Thymus (tissue), 11 donors: ENCODE results near the gene FAM237B. TPM values are rescaled to one million over a fixed set of nuclear protein-coding genes. Genes with fewer than 3 reads are reported as not detected.

Source experiments
- DNase-seq, 9 donors: peaks; one replicate each; pipeline ENCODE4 v3.0.0-alpha.2; 2013; ENCODE audit warnings: low spot score in 9 of 9, low read depth in 6 of 9, missing footprints in 1 of 9
- H3K27ac ChIP-seq, 2 donors: one replicate each; pipeline ENCODE4 v1.5.1; 2013; ENCODE audit warnings: control low read depth in 1 of 2, low read depth in 1 of 2, low read length in 1 of 2, mild to moderate bottlenecking in 1 of 2, moderate library complexity in 1 of 2
- H3K27me3 ChIP-seq, 2 donors: one replicate each; pipeline ENCODE4 v1.5.1; 2013; ENCODE audit warnings: low read length in 1 of 2; ENCODE audit not compliant: control insufficient read depth in 2 of 2, insufficient read depth in 1 of 2
- H3K36me3 ChIP-seq, 2 donors: one replicate each; pipeline ENCODE4 v1.5.1; 2013; ENCODE audit warnings: low read length in 1 of 2, mild to moderate bottlenecking in 1 of 2, moderate library complexity in 1 of 2; ENCODE audit not compliant: control insufficient read depth in 2 of 2, insufficient read depth in 2 of 2
- H3K4me1 ChIP-seq, 2 donors: one replicate each; pipeline ENCODE4 v1.5.1; 2013; ENCODE audit warnings: low read length in 2 of 2; ENCODE audit not compliant: control insufficient read depth in 2 of 2, insufficient read depth in 2 of 2
- H3K4me3 ChIP-seq, 2 donors: one replicate each; pipeline ENCODE4 v1.5.1; 2013; ENCODE audit warnings: low read length in 2 of 2, control low read depth in 1 of 2, mild to moderate bottlenecking in 1 of 2
- H3K9me3 ChIP-seq, 2 donors: one replicate each; pipeline ENCODE4 v1.5.1; 2013; ENCODE audit warnings: low read length in 1 of 2, mild to moderate bottlenecking in 1 of 2; ENCODE audit not compliant: control insufficient read depth in 2 of 2, insufficient read depth in 1 of 2
- WGBS: extraction: QIAGEN DNeasy Blood & Tissue Kit; methylation state at CpG from one replicate; pipeline ENCODE4 v1.1.7; 2013; 5-methylcytosine and 5-hydroxymethylcytosine counted together
- polyA plus RNA-seq: library from polyadenylated mRNA; stranded (reverse); fragments of 200-250 nt; gene quantifications from one replicate; pipeline ENCODE4 v1.2.3, GENCODE V29; 2013
- total RNA-seq: library from RNA; stranded (reverse); fragments of 120-200 nt; gene quantifications from one replicate; pipeline ENCODE4 v1.2.4, GENCODE V29; 2013
- donor health status: healthy.

The FAM237B gene
- total and polyA plus RNA-seq, 2 donors, result not detected

- no peak for DNase-seq
- Histone ChIP-seq H3K4me1 (no peaks in the 10 kb centered on the region), H3K9me3 (no peaks in the 10 kb centered on the region), H3K4me3 (no peak overlapping the region), H3K27me3 (no peaks in the 10 kb centered on the region), H3K27ac (no peak overlapping the region), H3K36me3 (no peaks in the 10 kb centered on the region)
- 96% methylated on average over 5 of the region's 5 CpGs for WGBS
Observed at GRCh38 chr7:90309872-90310271, 11.2 kb downstream of the FAM237B start.

GRCh38 chr7:90303241-90303640, 17.9 kb downstream of the FAM237B start:
- Histone ChIP-seq H3K36me3 (no peaks in the 10 kb centered on the region), H3K4me1 (no peaks in the 10 kb centered on the region), H3K27me3 (no peaks in the 10 kb centered on the region), H3K4me3 (no peak overlapping the region), H3K9me3 (no peaks in the 10 kb centered on the region), H3K27ac (no peak overlapping the region)
- DNase-seq, result no peak
- WGBS, result 98% methylated on average over 1 of the region's 1 CpG

- no peak overlapping the region for H3K4me3 ChIP-seq
- no peaks in the 10 kb centered on the region for H3K36me3 ChIP-seq
- WGBS, result 65% methylated on average over 5 of the region's 5 CpGs
- H3K4me1 ChIP-seq, result no peaks in the 10 kb centered on the region
- no peak overlapping the region for H3K27ac ChIP-seq
- no peaks in the 10 kb centered on the region for H3K9me3 ChIP-seq
- no peak for DNase-seq
- no peaks in the 10 kb centered on the region for H3K27me3 ChIP-seq
Observed at GRCh38 chr7:90298145-90299038, 22.7 kb downstream of the FAM237B start.

- no peak overlapping the region for H3K4me3 ChIP-seq
- 97% methylated on average over 3 of the region's 3 CpGs for WGBS
- no peaks in the 10 kb centered on the region for H3K36me3 ChIP-seq
- no peaks in the 10 kb centered on the region for H3K9me3 ChIP-seq
- H3K27me3 ChIP-seq, result no peaks in the 10 kb centered on the region
- H3K27ac ChIP-seq, result no peak overlapping the region
- H3K4me1 ChIP-seq, result no peaks in the 10 kb centered on the region
- DNase-seq, result no peak
Observed at GRCh38 chr7:90290244-90291113, 30.6 kb downstream of the FAM237B start.

GRCh38 chr7:90288154-90288553, 33.0 kb downstream of the FAM237B start:
- DNase-seq, result no peak
- no peak overlapping the region for H3K4me3 ChIP-seq
- no peaks in the 10 kb centered on the region for H3K9me3 ChIP-seq
- H3K36me3 ChIP-seq, result no peaks in the 10 kb centered on the region
- H3K27me3 ChIP-seq, result no peaks in the 10 kb centered on the region
- 94% methylated on average over 3 of the region's 3 CpGs for WGBS
- no peaks in the 10 kb centered on the region for H3K4me1 ChIP-seq
- H3K27ac ChIP-seq, result no peak overlapping the region

GRCh38 chr7:90276033-90276728, 44.9 kb downstream of the FAM237B start:
- Histone ChIP-seq H3K4me1 (no peaks in the 10 kb centered on the region), H3K4me3 (no peak overlapping the region), H3K27ac (no peak overlapping the region), H3K27me3 (no peaks in the 10 kb centered on the region), H3K36me3 (no peaks in the 10 kb centered on the region), H3K9me3 (no peaks in the 10 kb centered on the region)
- WGBS, result 75% methylated on average over 5 of the region's 5 CpGs
- no peak for DNase-seq

- Histone ChIP-seq H3K27ac (no peak overlapping the region), H3K4me3 (no peak overlapping the region), H3K36me3 (no peaks in the 10 kb centered on the region), H3K9me3 (no peaks in the 10 kb centered on the region), H3K4me1 (no peaks in the 10 kb centered on the region), H3K27me3 (no peaks in the 10 kb centered on the region)
- DNase-seq, result no peak
Observed at GRCh38 chr7:90274161-90274560, 46.9 kb downstream of the FAM237B start.

- Histone ChIP-seq H3K4me1 (no peaks in the 10 kb centered on the region), H3K36me3 (no peaks in the 10 kb centered on the region), H3K4me3 (no peak overlapping the region), H3K27ac (no peak overlapping the region), H3K9me3 (no peaks in the 10 kb centered on the region), H3K27me3 (no peaks in the 10 kb centered on the region)
- WGBS, result 94% methylated on average over 2 of the region's 2 CpGs
- no peak for DNase-seq
Observed at GRCh38 chr7:90272242-90272641, 48.9 kb downstream of the FAM237B start.

GRCh38 chr7:90271753-90272152, 49.4 kb downstream of the FAM237B start:
- no peak for DNase-seq
- Histone ChIP-seq H3K36me3 (no peaks in the 10 kb centered on the region), H3K27me3 (no peaks in the 10 kb centered on the region), H3K4me1 (no peaks in the 10 kb centered on the region), H3K27ac (no peak overlapping the region), H3K4me3 (no peak overlapping the region), H3K9me3 (no peaks in the 10 kb centered on the region)
- 87% methylated on average over 2 of the region's 2 CpGs for WGBS
